Loucy (cell line): Measurements from ENCODE around the gene ADAMTS14.

ENCODE experiments used
- H2AFZ ChIP-seq: fragments of 200-600 bp; sonication (generic); 2 replicates; pipeline ENCODE4 v1.6.0; 2016; ENCODE audit warnings: antibody characterized with exemption, mild to moderate bottlenecking, low read length, moderate library complexity
- H3F3A ChIP-seq: fragments of 200-600 bp; 2 replicates; pipeline ENCODE4 v1.6.0; 2016; ENCODE audit warnings: antibody characterized with exemption, low read depth, mild to moderate bottlenecking
- H3K27me3 ChIP-seq: fragments of 200-600 bp; sonication (generic); 2 replicates; pipeline ENCODE4 v1.6.1; 2014; ENCODE audit warnings: low read length, mild to moderate bottlenecking; ENCODE audit not compliant: insufficient read depth, poor library complexity, severe bottlenecking
- H3K36me3 ChIP-seq: fragments of 200-600 bp; sonication (generic); 2 replicates; pipeline ENCODE4 v1.6.1; 2016; ENCODE audit warnings: low read length; ENCODE audit not compliant: insufficient read depth
- H3K4me1 ChIP-seq: fragments of 200-600 bp; sonication (generic); 2 replicates; pipeline ENCODE4 v1.5.1; 2014; ENCODE audit warnings: low read length, mild to moderate bottlenecking; ENCODE audit not compliant: insufficient read depth, poor library complexity, severe bottlenecking
- H3K4me2 ChIP-seq: fragments of 200-600 bp; sonication (generic); 2 replicates; pipeline ENCODE4 v1.6.0; 2014; ENCODE audit warnings: antibody characterized with exemption, low read length, low read depth, mild to moderate bottlenecking; ENCODE audit not compliant: poor library complexity, severe bottlenecking
- H3K4me3 ChIP-seq: fragments of 200-600 bp; sonication (generic); 2 replicates; pipeline ENCODE4 v1.5.1; 2014; ENCODE audit warnings: low read length, mild to moderate bottlenecking, mixed read lengths; ENCODE audit not compliant: poor library complexity, severe bottlenecking
- H3K79me2 ChIP-seq: fragments of 200-600 bp; sonication (generic); 2 replicates; pipeline ENCODE4 v1.6.1; 2014; ENCODE audit warnings: low read length; ENCODE audit not compliant: insufficient read depth
- H3K9ac ChIP-seq: fragments of 200-600 bp; sonication (generic); 2 replicates; pipeline ENCODE4 v1.6.0; 2014; ENCODE audit warnings: mild to moderate bottlenecking, low read depth, low read length, moderate library complexity; ENCODE audit not compliant: poor library complexity, severe bottlenecking
- H3K9me2 ChIP-seq: fragments of 200-600 bp; sonication (generic); replicated peaks from 2 replicates; pipeline ENCODE4 v1.6.1; 2016; ENCODE audit warnings: low read depth, low read length, mixed read lengths
- H3K9me3 ChIP-seq: fragments of 200-600 bp; sonication (generic); 2 replicates; pipeline ENCODE4 v1.6.1; 2014; ENCODE audit warnings: mild to moderate bottlenecking, antibody characterized with exemption, low read length, low read depth; ENCODE audit not compliant: insufficient read depth
- H4K20me1 ChIP-seq: fragments of 200-600 bp; sonication (generic); 2 replicates; pipeline ENCODE4 v1.6.0; 2014; ENCODE audit warnings: antibody characterized with exemption, low read length, mild to moderate bottlenecking; ENCODE audit not compliant: insufficient read depth, poor library complexity, severe bottlenecking
- CTCF ChIP-seq: fragments of 200-600 bp; sonication (generic); conservative IDR thresholded peaks from 2 replicates; pipeline ENCODE4 v1.5.1; 2014; ENCODE audit warnings: mild to moderate bottlenecking, antibody characterized with exemption, low read length
- EZH2phosphoT487 ChIP-seq: fragments of 200-600 bp; IDR thresholded peaks from 2 replicates; pipeline ENCODE4 v1.6.1; 2018; ENCODE audit warnings: antibody characterized with exemption, mild to moderate bottlenecking, moderate library complexity, borderline replicate concordance

Gene ADAMTS14

GRCh38 chr10:70676511-70676910 is 4.2 kb downstream of the ADAMTS14 start:
- no peaks in the 10 kb centered on the region for H3K79me2 ChIP-seq
- no peaks in the 10 kb centered on the region for H3K4me1 ChIP-seq
- H3K4me3 ChIP-seq = no peak overlapping the region
- TF ChIP-seq EZH2phosphoT487 (no peak), CTCF (no peak)
- H3K36me3 ChIP-seq = no peaks in the 10 kb centered on the region
- H3K27me3 ChIP-seq = no peaks in the 10 kb centered on the region
- H3K4me2 ChIP-seq = no peak overlapping the region
- no peaks in the 10 kb centered on the region for H4K20me1 ChIP-seq
- H3K9me3 ChIP-seq = no peaks in the 10 kb centered on the region
- no peak overlapping the region for H3K9ac ChIP-seq
- H3F3A ChIP-seq = no peaks in the 10 kb centered on the region
- H2AFZ ChIP-seq = no peak overlapping the region
- no peaks in the 10 kb centered on the region for H3K9me2 ChIP-seq

GRCh38 chr10:70677016-70677415 is 4.7 kb downstream of the ADAMTS14 start:
- H3K79me2 ChIP-seq = no peaks in the 10 kb centered on the region
- TF ChIP-seq EZH2phosphoT487 (no peak), CTCF (no peak)
- no peaks in the 10 kb centered on the region for H3K36me3 ChIP-seq
- no peak overlapping the region for H3K4me2 ChIP-seq
- no peaks in the 10 kb centered on the region for H3K27me3 ChIP-seq
- H3K4me1 ChIP-seq = no peaks in the 10 kb centered on the region
- no peaks in the 10 kb centered on the region for H3K9me2 ChIP-seq
- no peak overlapping the region for H3K4me3 ChIP-seq
- H3F3A ChIP-seq = no peaks in the 10 kb centered on the region
- H3K9ac ChIP-seq = no peak overlapping the region
- no peak overlapping the region for H2AFZ ChIP-seq
- H3K9me3 ChIP-seq = no peaks in the 10 kb centered on the region
- no peaks in the 10 kb centered on the region for H4K20me1 ChIP-seq

- H3F3A ChIP-seq = no peaks in the 10 kb centered on the region
- no peak overlapping the region for H3K4me3 ChIP-seq
- H3K27me3 ChIP-seq = no peaks in the 10 kb centered on the region
- H3K79me2 ChIP-seq = no peaks in the 10 kb centered on the region
- TF ChIP-seq CTCF (no peak), EZH2phosphoT487 (no peak)
- no peaks in the 10 kb centered on the region for H3K9me3 ChIP-seq
- H3K9me2 ChIP-seq = no peaks in the 10 kb centered on the region
- H4K20me1 ChIP-seq = no peaks in the 10 kb centered on the region
- no peak overlapping the region for H3K4me2 ChIP-seq
- H3K4me1 ChIP-seq = no peaks in the 10 kb centered on the region
- H2AFZ ChIP-seq = no peak overlapping the region
- H3K9ac ChIP-seq = no peak overlapping the region
- H3K36me3 ChIP-seq = no peaks in the 10 kb centered on the region
Measured at GRCh38 chr10:70677620-70678249, 5.4 kb downstream of the ADAMTS14 start.
